WI38 (cell line): ENCODE measurements around the gene NCBP3.

ENCODE experiments used
- H3K4me3 ChIP-seq: 2 replicates; pipeline ENCODE4 v1.5.1; 2011; ENCODE audit warnings: low read depth, mild to moderate bottlenecking, control low read depth, low read length
- TF ChIP-seq, protein P1 (sequence below): IDR thresholded peaks from 2 replicates; pipeline ENCODE4 v1.5.1; 2012; ENCODE audit warnings: low read depth, mild to moderate bottlenecking, control low read depth, low read length

The NCBP3 gene

GRCh38 chr17:3870871-3871306, 24.8 kb upstream of the NCBP3 start:
- TF ChIP-seq, protein P1, sequence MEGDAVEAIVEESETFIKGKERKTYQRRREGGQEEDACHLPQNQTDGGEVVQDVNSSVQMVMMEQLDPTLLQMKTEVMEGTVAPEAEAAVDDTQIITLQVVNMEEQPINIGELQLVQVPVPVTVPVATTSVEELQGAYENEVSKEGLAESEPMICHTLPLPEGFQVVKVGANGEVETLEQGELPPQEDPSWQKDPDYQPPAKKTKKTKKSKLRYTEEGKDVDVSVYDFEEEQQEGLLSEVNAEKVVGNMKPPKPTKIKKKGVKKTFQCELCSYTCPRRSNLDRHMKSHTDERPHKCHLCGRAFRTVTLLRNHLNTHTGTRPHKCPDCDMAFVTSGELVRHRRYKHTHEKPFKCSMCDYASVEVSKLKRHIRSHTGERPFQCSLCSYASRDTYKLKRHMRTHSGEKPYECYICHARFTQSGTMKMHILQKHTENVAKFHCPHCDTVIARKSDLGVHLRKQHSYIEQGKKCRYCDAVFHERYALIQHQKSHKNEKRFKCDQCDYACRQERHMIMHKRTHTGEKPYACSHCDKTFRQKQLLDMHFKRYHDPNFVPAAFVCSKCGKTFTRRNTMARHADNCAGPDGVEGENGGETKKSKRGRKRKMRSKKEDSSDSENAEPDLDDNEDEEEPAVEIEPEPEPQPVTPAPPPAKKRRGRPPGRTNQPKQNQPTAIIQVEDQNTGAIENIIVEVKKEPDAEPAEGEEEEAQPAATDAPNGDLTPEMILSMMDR: no peak
- H3K4me3 ChIP-seq: no peak overlapping the region

DNA sequence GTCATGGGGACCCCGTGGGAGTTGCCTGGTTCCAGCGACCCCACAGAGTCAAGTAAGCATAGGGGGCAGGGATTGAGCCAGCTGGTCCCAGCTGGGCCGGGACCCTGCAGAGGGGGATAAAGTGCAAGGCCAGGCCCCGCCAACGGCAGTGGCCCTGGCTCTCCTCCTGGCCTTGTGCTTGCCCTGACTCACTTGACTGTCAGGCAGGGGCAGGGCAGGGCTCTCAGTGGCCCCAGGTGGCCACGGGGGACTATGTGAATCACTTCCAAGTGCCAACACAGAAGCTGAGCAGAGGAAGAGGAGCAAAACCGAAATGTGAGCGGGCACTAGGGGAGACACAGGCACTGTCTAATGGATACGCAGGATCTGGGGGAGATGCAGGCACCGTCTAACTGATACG, 21.6 kb upstream of the NCBP3 start:
- TF ChIP-seq, protein P1: no peak
- no peak overlapping the region for H3K4me3 ChIP-seq

- H3K4me3 ChIP-seq: no peak overlapping the region
- TF ChIP-seq, protein P1: no peak
Observed at GRCh38 chr17:3867106-3867505, 21.1 kb upstream of the NCBP3 start.

GRCh38 chr17:3866276-3866675, 20.2 kb upstream of the NCBP3 start:
- H3K4me3 ChIP-seq: no peak overlapping the region
- TF ChIP-seq, protein P1: no peak

GRCh38 chr17:3865176-3865575, 19.1 kb upstream of the NCBP3 start:
- TF ChIP-seq, protein P1: no peak
- no peak overlapping the region for H3K4me3 ChIP-seq

DNA sequence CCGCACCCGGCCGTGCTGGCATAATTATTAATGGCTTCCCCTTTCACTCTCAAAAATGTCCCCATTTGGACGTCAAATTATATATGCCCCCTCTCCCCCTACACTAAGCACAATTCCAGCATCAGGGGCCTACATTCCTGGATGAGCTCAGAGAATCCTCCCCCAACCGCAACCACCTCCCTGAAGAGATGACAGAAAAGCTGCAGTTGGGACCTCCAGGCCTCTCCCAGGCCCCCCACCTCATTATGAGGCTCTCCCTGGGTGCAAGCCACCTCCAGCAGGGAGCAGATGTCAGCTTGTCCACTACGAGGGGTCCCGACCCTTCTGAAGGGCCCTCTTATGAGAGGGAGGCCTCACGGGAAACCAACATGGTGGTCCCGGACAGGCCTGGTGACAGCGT, 18.5 kb upstream of the NCBP3 start:
- TF ChIP-seq, protein P1: no peak
- no peak overlapping the region for H3K4me3 ChIP-seq

GRCh38 chr17:3861761-3862681, 16.0 kb upstream of the NCBP3 start:
- H3K4me3 ChIP-seq: no peak overlapping the region
- TF ChIP-seq, protein P1: no peak
